SK-N-MC (cell line): ENCODE results near the gene GPC5.

Experiments
- EZH2 ChIP-seq: fragments of 200-600 bp; sonication (generic); IDR thresholded peaks from one replicate; pipeline ENCODE4 v1.6.1; 2017; ENCODE audit warnings: antibody characterized with exemption
- POLR2AphosphoS5 ChIP-seq: IDR thresholded peaks from 2 replicates; pipeline ENCODE4 v1.6.1; 2012; ENCODE audit warnings: mild to moderate bottlenecking, low read depth, low read length, borderline replicate concordance

DNA sequence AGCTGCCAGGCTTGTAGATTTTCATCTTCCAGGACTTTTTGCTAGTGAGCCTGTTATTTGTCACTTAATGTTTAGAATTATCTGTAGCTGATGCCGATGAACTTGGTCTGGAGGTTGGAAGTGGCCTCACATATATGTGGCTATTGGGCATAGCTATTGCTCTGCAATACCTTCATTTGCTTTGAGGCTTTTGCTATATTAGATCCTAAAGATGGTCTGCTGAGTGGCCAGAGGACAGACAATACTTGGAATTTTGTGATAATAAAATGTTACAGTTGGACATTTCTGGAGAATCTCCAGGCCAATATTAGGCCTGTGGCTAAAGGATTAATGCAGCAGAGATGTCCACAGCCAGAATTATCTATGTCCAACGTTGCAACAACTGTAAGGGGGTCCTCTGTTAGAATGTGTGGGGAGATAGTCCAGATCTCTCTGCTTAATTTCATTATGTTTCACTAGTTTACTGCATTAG, 222.3 kb downstream of the GPC5 start:
- TF ChIP-seq POLR2AphosphoS5 (no peak), EZH2 (no peak)
